COLO829 (cell line): ENCODE data around the gene SPOCK1.

Experiments used
- DNase-seq: peaks from one replicate; pipeline ENCODE4 v3.0.0; 2012; ENCODE audit warnings: low spot score

Gene SPOCK1

GRCh38 chr5:137148159-137148558, 351.0 kb downstream of the SPOCK1 start:
- no peak for DNase-seq

GRCh38 chr5:137147346-137147745, 351.8 kb downstream of the SPOCK1 start:
- no peak for DNase-seq

DNA sequence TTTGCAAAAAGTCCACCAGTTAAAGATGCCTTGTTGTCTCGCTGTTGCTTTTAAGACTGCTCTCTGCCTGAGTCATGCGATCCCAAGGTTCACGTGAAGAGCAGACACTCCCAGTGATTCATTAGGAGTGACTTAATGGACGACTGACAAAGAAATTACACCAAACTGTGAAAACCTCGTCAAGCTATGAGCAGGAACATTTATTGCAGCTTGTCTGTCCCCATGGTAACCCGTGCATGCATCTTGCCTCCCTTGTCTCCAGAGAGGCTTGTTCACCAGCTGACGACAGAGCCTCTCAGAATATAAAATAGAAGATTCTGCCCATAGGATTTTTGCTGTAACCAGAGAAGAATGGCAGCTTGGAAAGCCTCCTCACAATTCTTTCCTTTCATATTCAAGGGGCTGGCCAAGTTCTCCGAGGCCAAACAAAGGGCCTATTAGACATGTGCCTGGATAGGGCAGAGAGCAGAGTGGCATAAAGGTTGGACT, 352.7 kb downstream of the SPOCK1 start:
- peak; percentile 82 for DNase-seq

DNA sequence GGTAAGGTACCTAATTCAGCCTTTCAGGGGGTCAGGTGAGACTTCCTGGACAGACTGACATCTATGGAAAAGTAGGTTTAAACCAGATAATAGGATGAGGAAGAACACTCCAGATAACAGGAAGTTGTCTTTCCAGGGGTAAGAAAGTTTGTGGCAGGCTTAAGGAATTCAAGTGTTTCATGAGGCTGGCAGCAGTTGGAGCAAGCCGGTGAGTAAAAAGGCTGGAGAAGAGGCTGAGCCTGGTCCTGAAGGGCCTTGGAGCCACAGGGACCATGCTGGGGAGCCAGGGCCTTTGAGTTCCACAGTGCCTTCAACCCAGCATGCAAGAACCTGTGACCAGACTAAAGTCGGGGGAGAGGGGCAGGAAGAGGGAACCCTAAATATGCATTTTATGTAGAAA, 353.4 kb downstream of the SPOCK1 start:
- no peak for DNase-seq

DNA sequence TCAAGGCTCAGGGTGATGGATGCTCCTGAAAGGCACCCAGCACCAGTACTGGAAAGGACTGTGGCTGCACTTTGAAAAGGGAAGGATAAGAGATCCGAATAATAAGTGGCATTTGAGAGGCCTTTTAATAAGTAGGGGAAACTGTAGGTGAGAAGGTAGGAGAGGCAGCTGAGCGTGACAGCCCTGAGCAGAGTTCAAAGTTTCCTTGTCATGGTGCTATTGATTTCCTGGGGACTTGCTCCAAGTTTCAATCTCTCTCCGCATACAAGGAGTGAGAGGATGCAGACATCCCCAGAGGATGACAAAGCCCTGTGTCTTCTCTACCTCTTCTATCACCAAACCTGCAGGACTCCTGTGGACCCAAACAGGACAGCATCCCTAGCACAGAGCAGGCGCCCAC, 354.5 kb downstream of the SPOCK1 start:
- DNase-seq: no peak

GRCh38 chr5:137142764-137143605, 356.1 kb downstream of the SPOCK1 start:
- DNase-seq: peak; percentile 34

DNA sequence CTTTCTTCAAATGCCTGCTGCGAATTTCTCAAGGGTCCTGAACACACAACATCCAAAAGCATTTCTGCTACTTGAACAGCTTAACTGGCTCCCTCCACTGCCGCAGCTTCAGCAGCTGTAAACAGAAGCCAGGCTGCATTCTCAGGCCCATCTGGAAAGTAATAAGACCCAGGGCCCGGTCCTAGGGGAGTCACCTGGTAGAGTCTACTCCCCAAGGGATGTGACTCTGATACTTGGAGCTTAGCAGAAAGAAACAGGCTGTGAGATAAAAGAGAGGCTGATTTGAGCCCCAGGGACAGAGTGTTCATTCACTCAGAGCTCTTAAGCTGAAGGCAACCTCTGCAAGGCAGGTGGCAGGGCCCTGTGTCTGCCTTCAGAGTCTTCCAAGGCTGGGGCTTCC, 356.8 kb downstream of the SPOCK1 start:
- DNase-seq: no peak

- DNase-seq: no peak
Measured at GRCh38 chr5:137141779-137142178, 357.3 kb downstream of the SPOCK1 start.

- no peak for DNase-seq
Measured at GRCh38 chr5:137136991-137137632, 362.0 kb downstream of the SPOCK1 start.

- DNase-seq: no peak
Measured at GRCh38 chr5:137134920-137135532, 364.1 kb downstream of the SPOCK1 start.

DNA sequence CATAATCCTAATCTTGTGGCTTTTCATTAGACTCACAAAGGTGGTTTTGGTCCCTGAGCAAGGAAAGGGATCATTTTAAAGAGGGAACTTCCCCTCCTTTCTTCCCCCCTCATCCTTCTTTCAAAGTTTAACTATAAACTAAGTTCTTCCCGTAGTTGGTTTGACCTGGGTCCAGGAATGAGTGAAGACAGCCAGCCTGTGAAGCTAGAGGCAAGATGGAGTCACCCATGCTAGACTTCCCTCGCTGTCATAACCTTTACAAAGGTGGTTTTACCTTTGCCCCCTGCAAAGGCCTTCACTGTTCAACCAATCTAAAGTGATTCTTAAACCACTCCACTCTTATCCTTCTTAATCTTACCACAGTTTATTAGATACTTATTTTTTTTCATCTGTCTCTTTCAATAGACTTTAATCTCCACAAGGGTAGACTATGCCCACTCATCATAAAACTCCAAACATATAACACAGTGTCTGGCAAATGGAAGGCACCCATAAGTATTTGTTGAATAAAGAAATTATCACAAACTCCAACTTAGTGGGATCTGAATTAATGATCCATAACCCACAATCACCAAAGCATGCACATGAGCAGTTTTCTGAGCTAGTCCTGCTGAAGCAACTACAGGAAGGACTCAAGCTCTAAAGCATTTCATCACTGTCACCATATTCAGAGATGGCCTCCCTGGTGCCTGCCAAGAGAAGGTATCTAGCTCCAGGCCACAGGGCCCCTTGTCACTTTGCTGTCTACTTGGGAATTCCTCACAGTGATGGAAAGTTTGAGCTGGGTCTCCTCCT, 369.0 kb downstream of the SPOCK1 start:
- no peak for DNase-seq

DNA sequence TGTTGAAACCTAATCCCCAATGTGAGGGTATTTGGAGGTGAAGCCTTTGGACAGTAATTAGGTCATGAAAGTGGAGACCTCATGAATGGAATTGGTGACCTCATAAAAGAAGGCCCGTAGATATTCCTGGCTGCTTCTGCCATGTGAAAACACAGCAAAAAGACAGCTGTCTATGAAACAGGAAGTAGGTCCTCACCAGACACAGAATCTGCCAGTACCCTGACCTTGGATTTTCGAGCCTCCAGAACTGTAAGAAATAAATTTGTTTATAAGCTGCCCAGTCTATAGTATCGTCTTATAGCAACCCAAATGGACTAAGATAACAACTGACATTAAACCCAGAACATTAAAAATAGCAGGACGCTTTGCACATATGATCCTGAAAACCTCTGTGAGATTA, 371.1 kb downstream of the SPOCK1 start:
- no peak for DNase-seq

DNA sequence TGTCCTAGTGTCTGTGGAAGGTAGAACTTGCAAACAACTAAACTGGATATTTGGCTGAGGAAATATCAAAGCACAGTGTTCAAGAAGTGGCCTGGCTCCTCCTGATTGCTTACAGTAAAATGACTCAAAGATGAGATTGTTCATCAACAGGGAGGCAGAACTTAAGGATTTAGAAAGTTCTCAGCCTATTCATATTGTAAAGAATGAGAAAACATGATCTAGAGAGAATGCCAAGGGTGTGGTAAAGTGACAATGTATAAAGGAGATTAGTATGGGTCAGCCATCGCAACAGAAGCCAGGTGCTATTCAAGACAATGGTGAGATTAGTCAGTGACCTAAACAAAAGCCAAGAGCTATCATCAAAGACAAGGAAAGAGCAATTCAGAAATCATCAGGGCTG, 372.3 kb downstream of the SPOCK1 start:
- DNase-seq: no peak

DNA sequence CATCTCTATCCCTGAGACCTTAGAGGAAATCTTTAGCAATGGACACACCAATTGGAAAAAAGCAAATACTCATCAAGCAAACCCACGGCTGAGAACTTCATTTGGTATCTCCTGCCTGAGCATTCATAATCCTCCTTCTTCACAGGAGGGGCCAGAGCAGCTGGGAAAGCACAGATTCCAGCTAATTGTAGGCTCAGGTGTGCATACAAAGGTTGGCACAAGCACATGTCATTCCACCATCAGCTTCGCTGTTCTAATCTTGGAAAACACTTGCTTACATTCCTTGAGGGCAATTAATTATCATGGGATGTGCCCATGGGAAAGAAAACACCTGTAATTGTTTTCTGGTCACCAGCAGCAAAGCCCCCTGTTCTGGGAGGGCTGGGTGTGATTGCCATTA, 376.6 kb downstream of the SPOCK1 start:
- DNase-seq: no peak

DNA sequence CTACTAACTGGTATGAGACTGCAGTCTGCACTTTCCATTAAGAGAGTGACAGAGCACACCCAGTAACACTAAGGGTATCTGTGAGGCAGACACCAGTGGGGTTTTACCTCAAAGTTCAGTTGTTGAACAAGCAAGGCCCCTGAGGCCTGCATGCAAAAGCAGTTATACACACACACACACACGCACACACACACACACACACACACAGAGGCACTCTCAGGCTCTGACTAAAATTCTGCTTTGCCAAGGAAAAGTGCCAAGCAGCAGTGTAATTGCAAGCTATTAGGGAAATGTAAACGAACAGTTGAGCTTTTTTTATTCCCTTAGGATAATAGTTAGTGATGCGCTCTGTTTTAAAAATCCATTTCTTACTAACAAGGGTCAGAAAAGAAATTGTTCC, 377.1 kb downstream of the SPOCK1 start:
- DNase-seq: no peak

- no peak for DNase-seq
Measured at GRCh38 chr5:137119321-137119720, 379.8 kb downstream of the SPOCK1 start.

GRCh38 chr5:137118629-137119028, 380.5 kb downstream of the SPOCK1 start:
- DNase-seq: no peak

GRCh38 chr5:137115152-137115551, 384.0 kb downstream of the SPOCK1 start:
- DNase-seq: no peak

GRCh38 chr5:137114529-137114928, 384.6 kb downstream of the SPOCK1 start:
- no peak for DNase-seq

- DNase-seq: no peak
Measured at GRCh38 chr5:137113939-137114338, 385.2 kb downstream of the SPOCK1 start.

DNA sequence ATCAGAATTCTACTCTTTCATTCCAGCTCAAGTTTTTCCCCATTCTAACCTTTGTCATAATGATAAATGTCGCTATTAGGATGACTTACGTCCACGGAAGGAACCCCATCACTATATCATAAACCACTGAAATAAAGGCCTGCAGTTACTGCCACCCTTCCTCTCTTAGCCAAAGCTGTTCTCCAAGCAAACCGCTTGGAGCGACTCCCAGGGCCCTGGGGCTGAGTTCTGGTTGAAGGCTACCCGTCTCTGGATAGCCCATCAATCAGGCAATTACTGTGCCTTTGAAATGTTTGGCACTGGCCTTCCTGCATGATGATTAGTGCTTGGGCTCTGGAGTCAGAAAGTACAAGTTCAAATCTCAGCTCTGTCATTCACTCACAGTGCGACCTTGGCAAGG, 386.0 kb downstream of the SPOCK1 start:
- DNase-seq: no peak

GRCh38 chr5:137105351-137106035, 393.6 kb downstream of the SPOCK1 start:
- no peak for DNase-seq
